IMR-90 (cell line): ENCODE measurements around the gene DLGAP4.

Experiments used
- CEBPB ChIP-seq: IDR thresholded peaks from 2 replicates; pipeline ENCODE4 v1.6.1; 2012; ENCODE audit warnings: low read depth, low read length, improper control_type of control experiment
- TF ChIP-seq, protein P1 (sequence below): conservative IDR thresholded peaks from 2 replicates; pipeline ENCODE4 v1.5.1; 2012; ENCODE audit warnings: mild to moderate bottlenecking, low read depth, low read length, improper control_type of control experiment

DNA sequence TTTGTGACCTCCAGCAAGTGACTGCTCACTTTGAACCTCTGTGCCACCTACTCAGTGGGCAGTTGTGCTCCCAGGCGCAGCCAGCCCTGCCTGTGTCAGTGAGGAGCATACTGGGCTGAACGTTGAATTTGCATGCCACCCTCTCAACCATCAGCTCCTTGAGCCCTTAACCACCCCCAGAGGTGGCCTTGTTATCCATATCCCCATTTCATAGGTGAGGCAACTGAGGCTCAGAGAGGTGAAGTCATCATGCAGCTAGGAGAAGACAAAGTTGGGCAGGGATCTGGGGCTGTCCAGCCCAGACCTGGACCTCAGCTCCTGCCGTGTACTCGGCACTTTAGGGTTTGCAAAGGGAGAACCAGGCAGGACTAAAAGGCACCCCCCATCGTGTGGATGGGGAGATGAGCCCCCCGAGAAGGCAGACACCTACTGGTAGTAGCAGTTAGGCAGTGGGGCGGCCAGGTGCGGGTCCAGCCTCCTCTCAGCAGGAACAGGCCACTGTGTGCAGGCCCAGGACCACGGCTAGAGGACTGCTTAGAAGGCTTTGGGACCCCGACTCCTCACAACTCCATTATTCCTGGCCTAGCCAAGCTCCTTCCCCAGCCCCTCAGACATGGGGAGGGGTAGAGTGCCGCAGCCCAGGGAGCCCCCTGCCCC is 134.4 kb downstream of the DLGAP4 start:
- no peak for TF ChIP-seq CEBPB
- TF ChIP-seq, protein P1, sequence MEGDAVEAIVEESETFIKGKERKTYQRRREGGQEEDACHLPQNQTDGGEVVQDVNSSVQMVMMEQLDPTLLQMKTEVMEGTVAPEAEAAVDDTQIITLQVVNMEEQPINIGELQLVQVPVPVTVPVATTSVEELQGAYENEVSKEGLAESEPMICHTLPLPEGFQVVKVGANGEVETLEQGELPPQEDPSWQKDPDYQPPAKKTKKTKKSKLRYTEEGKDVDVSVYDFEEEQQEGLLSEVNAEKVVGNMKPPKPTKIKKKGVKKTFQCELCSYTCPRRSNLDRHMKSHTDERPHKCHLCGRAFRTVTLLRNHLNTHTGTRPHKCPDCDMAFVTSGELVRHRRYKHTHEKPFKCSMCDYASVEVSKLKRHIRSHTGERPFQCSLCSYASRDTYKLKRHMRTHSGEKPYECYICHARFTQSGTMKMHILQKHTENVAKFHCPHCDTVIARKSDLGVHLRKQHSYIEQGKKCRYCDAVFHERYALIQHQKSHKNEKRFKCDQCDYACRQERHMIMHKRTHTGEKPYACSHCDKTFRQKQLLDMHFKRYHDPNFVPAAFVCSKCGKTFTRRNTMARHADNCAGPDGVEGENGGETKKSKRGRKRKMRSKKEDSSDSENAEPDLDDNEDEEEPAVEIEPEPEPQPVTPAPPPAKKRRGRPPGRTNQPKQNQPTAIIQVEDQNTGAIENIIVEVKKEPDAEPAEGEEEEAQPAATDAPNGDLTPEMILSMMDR = no peak
